Mesendoderm (in vitro differentiated cells): Measurements from ENCODE around the gene BDKRB2.

Source experiments
- DNase-seq: peaks from one replicate; pipeline ENCODE4 v3.0.0; 2013
- H2AK5ac ChIP-seq: 2 replicates; pipeline ENCODE4 v1.6.1; 2013; ENCODE audit warnings: low read length, inconsistent platforms
- H2BK120ac ChIP-seq: 2 replicates; pipeline ENCODE4 v1.6.1; 2013; ENCODE audit warnings: low read depth, mild to moderate bottlenecking, low read length, moderate library complexity, mixed read lengths
- H2BK15ac ChIP-seq: replicated peaks from 2 replicates; pipeline ENCODE4 v1.6.1; 2013; ENCODE audit warnings: low read depth, mild to moderate bottlenecking, moderate library complexity
- H2BK5ac ChIP-seq: 2 replicates; pipeline ENCODE4 v1.6.1; 2013; ENCODE audit warnings: low read length, inconsistent platforms
- H3K18ac ChIP-seq: 2 replicates; pipeline ENCODE4 v1.6.1; 2013; ENCODE audit warnings: mild to moderate bottlenecking, low read length, mixed read lengths
- H3K23ac ChIP-seq: one replicate; pipeline ENCODE4 v1.6.1; 2013; ENCODE audit warnings: low read length
- H3K27ac ChIP-seq: 2 replicates; pipeline ENCODE4 v1.5.1; 2013; ENCODE audit warnings: low read depth, mild to moderate bottlenecking, inconsistent platforms, low read length, moderate library complexity
- H3K27me3 ChIP-seq: 2 replicates; pipeline ENCODE4 v1.6.1; 2013; ENCODE audit warnings: low read length, control low read depth, mild to moderate bottlenecking, inconsistent platforms; ENCODE audit not compliant: insufficient read depth, poor library complexity
- H3K36me3 ChIP-seq: 2 replicates; pipeline ENCODE4 v1.6.1; 2013; ENCODE audit warnings: low read length, inconsistent platforms; ENCODE audit not compliant: control insufficient read depth, insufficient read depth
- H3K4ac ChIP-seq: one replicate; pipeline ENCODE4 v1.6.1; 2013; ENCODE audit warnings: low read depth, mild to moderate bottlenecking, low read length, moderate library complexity
- H3K4me1 ChIP-seq: 2 replicates; pipeline ENCODE4 v1.6.1; 2013; ENCODE audit warnings: low read depth, low read length, inconsistent platforms; ENCODE audit not compliant: control insufficient read depth
- H3K4me2 ChIP-seq: 2 replicates; pipeline ENCODE4 v1.6.1; 2013; ENCODE audit warnings: low read length
- H3K4me3 ChIP-seq: 2 replicates; pipeline ENCODE4 v1.5.1; 2013; ENCODE audit warnings: mild to moderate bottlenecking, low read length
- H3K56ac ChIP-seq: one replicate; pipeline ENCODE4 v1.6.1; 2013; ENCODE audit warnings: low read length
- H3K79me1 ChIP-seq: 2 replicates; pipeline ENCODE4 v1.6.1; 2013; ENCODE audit warnings: low read length, inconsistent platforms
- H3K79me2 ChIP-seq: 2 replicates; pipeline ENCODE4 v1.6.1; 2013; ENCODE audit warnings: mild to moderate bottlenecking, low read length; ENCODE audit not compliant: control insufficient read depth, insufficient read depth
- H3K9ac ChIP-seq: 2 replicates; pipeline ENCODE4 v1.6.1; 2013; ENCODE audit warnings: low read length, inconsistent platforms
- H4K5ac ChIP-seq: one replicate; pipeline ENCODE4 v1.6.1; 2013; ENCODE audit warnings: low read length
- H4K8ac ChIP-seq: one replicate; pipeline ENCODE4 v1.6.1; 2013; ENCODE audit warnings: low read depth, mild to moderate bottlenecking, control low read depth, low read length, moderate library complexity
- WGBS: extraction: QIAGEN DNeasy Blood & Tissue Kit; methylation state at CpG from one replicate; pipeline ENCODE4 v1.1.7; 2013; ENCODE audit warnings: low lambda C conversion rate, missing lambda C conversion rate; ENCODE audit not compliant: insufficient coverage; ENCODE audit errors: extremely low coverage; 5-methylcytosine and 5-hydroxymethylcytosine counted together

The BDKRB2 gene

GRCh38 chr14:96189281-96189711 is 15.3 kb upstream of the BDKRB2 start:
- no peak overlapping the region for H4K5ac ChIP-seq
- H3K79me2 ChIP-seq, result no peaks in the 10 kb centered on the region
- H3K56ac ChIP-seq, result peak overlapping the region; percentile 39
- H2BK15ac ChIP-seq, result no peak overlapping the region
- no peak overlapping the region for H2BK120ac ChIP-seq
- no peaks in the 10 kb centered on the region for H3K79me1 ChIP-seq
- peaks cover 19% of the 10 kb centered on the region for H3K4me1 ChIP-seq
- H3K4me2 ChIP-seq, result no peak overlapping the region
- no peak overlapping the region for H3K4me3 ChIP-seq
- no peaks in the 10 kb centered on the region for H3K27me3 ChIP-seq
- no peak overlapping the region for H3K9ac ChIP-seq
- no peak overlapping the region for H2BK5ac ChIP-seq
- no peak overlapping the region for H4K8ac ChIP-seq
- no CpG with 5 or more reads among the region's 11 CpGs for WGBS
- H3K36me3 ChIP-seq, result no peaks in the 10 kb centered on the region
- no peak for DNase-seq
- H2AK5ac ChIP-seq, result no peak overlapping the region
- H3K4ac ChIP-seq, result no peak overlapping the region
- no peak overlapping the region for H3K18ac ChIP-seq
- no peak overlapping the region for H3K27ac ChIP-seq
- no peak overlapping the region for H3K23ac ChIP-seq

GRCh38 chr14:96191353-96191752 is 13.3 kb upstream of the BDKRB2 start:
- Histone ChIP-seq H3K4me3 (no peak overlapping the region), H2BK120ac (no peak overlapping the region), H3K4ac (no peak overlapping the region), H3K79me2 (no peaks in the 10 kb centered on the region), H2BK5ac (no peak overlapping the region), H4K8ac (no peak overlapping the region), H3K27ac (peak overlapping the region; percentile 29), H3K4me2 (no peak overlapping the region), H3K9ac (no peak overlapping the region), H3K4me1 (peaks cover 19% of the 10 kb centered on the region), H4K5ac (no peak overlapping the region), H2BK15ac (no peak overlapping the region), H3K18ac (peak overlapping the region; percentile 13), H3K23ac (no peak overlapping the region), H3K79me1 (no peaks in the 10 kb centered on the region), H3K36me3 (no peaks in the 10 kb centered on the region), H2AK5ac (no peak overlapping the region), H3K56ac (no peak overlapping the region), H3K27me3 (no peaks in the 10 kb centered on the region)
- no peak for DNase-seq
- WGBS, result no CpG with 5 or more reads among the region's 2 CpGs

- Histone ChIP-seq H2AK5ac (peak overlapping the region; percentile 84), H4K5ac (no peak overlapping the region), H3K4me3 (no peak overlapping the region), H3K27ac (peak overlapping the region; percentile 40), H3K4ac (peak overlapping the region; percentile 87), H3K56ac (peak overlapping the region; percentile 78), H3K18ac (peak overlapping the region; percentile 0), H3K4me2 (no peak overlapping the region), H3K36me3 (no peaks in the 10 kb centered on the region), H3K27me3 (no peaks in the 10 kb centered on the region), H4K8ac (no peak overlapping the region), H2BK15ac (no peak overlapping the region), H3K79me1 (no peaks in the 10 kb centered on the region), H3K4me1 (peaks cover 19% of the 10 kb centered on the region), H3K23ac (no peak overlapping the region), H2BK120ac (peak overlapping the region; percentile 30), H3K9ac (peak overlapping the region; percentile 35), H2BK5ac (peak overlapping the region; percentile 96), H3K79me2 (no peaks in the 10 kb centered on the region)
- DNase-seq, result peak; percentile 33
- no CpG with 5 or more reads among the region's 3 CpGs for WGBS
Observed at GRCh38 chr14:96191841-96192462, 12.7 kb upstream of the BDKRB2 start.

GRCh38 chr14:96192975-96193805 is 11.4 kb upstream of the BDKRB2 start:
- DNase-seq, result no peak
- Histone ChIP-seq H3K79me2 (no peaks in the 10 kb centered on the region), H3K79me1 (no peaks in the 10 kb centered on the region), H3K27me3 (no peaks in the 10 kb centered on the region), H3K18ac (peak overlapping the region; percentile 0), H3K4ac (peak overlapping the region; percentile 48), H2BK120ac (no peak overlapping the region), H3K4me2 (no peak overlapping the region), H3K36me3 (no peaks in the 10 kb centered on the region), H3K27ac (peak overlapping the region; percentile 40), H4K5ac (no peak overlapping the region), H3K23ac (no peak overlapping the region), H3K4me1 (peaks cover 19% of the 10 kb centered on the region), H3K4me3 (no peak overlapping the region), H4K8ac (no peak overlapping the region), H3K9ac (no peak overlapping the region), H3K56ac (peak overlapping the region; percentile 78), H2BK5ac (peak overlapping the region; percentile 96), H2AK5ac (peak overlapping the region; percentile 81), H2BK15ac (no peak overlapping the region)
- no CpG with 5 or more reads among the region's 22 CpGs for WGBS

- no peak overlapping the region for H3K4me3 ChIP-seq
- H3K18ac ChIP-seq, result no peak overlapping the region
- peak overlapping the region; percentile 49 for H2BK5ac ChIP-seq
- no peak overlapping the region for H2BK15ac ChIP-seq
- H4K8ac ChIP-seq, result no peak overlapping the region
- peaks cover 15% of the 10 kb centered on the region for H3K4me1 ChIP-seq
- no peak overlapping the region for H3K23ac ChIP-seq
- H3K79me1 ChIP-seq, result no peaks in the 10 kb centered on the region
- no peaks in the 10 kb centered on the region for H3K36me3 ChIP-seq
- peak overlapping the region; percentile 75 for H2AK5ac ChIP-seq
- no peak overlapping the region for H3K4me2 ChIP-seq
- no peak overlapping the region for H4K5ac ChIP-seq
- no peak overlapping the region for H3K27ac ChIP-seq
- H3K9ac ChIP-seq, result no peak overlapping the region
- H3K4ac ChIP-seq, result no peak overlapping the region
- H3K56ac ChIP-seq, result peak overlapping the region; percentile 52
- no peaks in the 10 kb centered on the region for H3K79me2 ChIP-seq
- H2BK120ac ChIP-seq, result no peak overlapping the region
- whole genome bisulfite sequencing, result no CpG with 5 or more reads among the region's 10 CpGs
- DNase-seq, result no peak
- no peaks in the 10 kb centered on the region for H3K27me3 ChIP-seq
Observed at GRCh38 chr14:96194262-96194656, 10.4 kb upstream of the BDKRB2 start.
